Measurements from ENCODE around the gene SNPH.

The SNPH gene

GRCh38 chr20:1346315-1346969 is 80.3 kb downstream of the SNPH start:
- Histone ChIP-seq H3K4me3 (no peak overlapping the region), H3K27ac (no peak overlapping the region)
- no peak for DNase-seq (ENCODE audit: low spot score)
- no peak for TF ChIP-seq CTCF (IDR thresholded peaks at IDR 0.05)

- no peak overlapping the region for H3K4me3 ChIP-seq
- DNase-seq (ENCODE audit: low spot score) = no peak
- TF ChIP-seq CTCF (IDR thresholded peaks at IDR 0.05) = no peak
- no peak overlapping the region for H3K27ac ChIP-seq
These were observed 87.9 kb downstream of the SNPH start for GRCh38 chr20:1353956-1354355.

GRCh38 chr20:1357921-1358671 is 92.0 kb downstream of the SNPH start:
- Histone ChIP-seq H3K27ac (no peak overlapping the region), H3K4me3 (no peak overlapping the region)
- DNase-seq (ENCODE audit: low spot score) = no peak
- TF ChIP-seq CTCF (IDR thresholded peaks at IDR 0.05) = no peak
